ENCODE measurements around the gene GTF3C2. TPM values are rescaled to one million over a fixed set of nuclear protein-coding genes. Genes with fewer than 3 reads are reported as not detected.

The GTF3C2 gene
- total RNA-seq, 1 experiment from 2014 or later = 85.4 TPM

DNA sequence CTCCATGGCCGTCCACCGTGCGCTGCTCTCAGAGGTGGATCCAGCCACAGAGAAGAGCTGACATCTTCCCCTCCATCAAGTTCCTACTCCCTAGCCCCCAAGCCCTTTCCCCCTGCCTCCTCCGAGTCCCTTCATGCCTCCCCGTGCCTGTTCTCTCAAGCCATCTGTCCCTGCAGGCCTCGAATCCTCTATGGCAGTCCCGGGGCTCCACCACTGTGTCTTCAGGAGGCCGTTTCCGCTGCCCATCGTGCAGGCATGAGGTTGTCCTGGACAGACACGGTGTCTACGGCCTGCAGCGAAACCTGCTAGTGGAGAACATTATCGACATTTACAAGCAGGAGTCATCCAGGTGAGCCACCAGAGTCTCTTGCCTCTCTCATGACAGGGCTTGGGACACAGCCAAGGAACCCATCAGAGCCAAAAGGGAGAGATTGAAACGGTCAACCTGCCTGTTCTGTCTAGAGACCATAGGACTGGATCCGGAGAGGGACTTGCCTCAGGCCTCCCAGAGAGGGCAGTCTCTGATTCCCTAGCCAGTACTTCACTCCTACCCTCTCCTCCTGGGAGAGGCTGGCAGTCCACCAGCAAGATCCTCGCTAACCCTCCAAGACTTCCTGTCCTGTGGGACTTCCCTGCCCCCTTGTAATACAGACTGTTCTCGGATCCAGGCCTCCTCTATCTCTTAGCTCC lies 58.0 kb downstream of the GTF3C2 start:
- Mint-ChIP-seq H3K4me3 (ENCODE audit: low read depth, unreplicated experiment) (no peak overlapping the region), H3K4me1 (ENCODE audit: low read depth, unreplicated experiment) (peaks cover 1% of the 10 kb centered on the region), H3K9me3 (ENCODE audit: low read depth, unreplicated experiment) (no peaks in the 10 kb centered on the region), H3K27ac (ENCODE audit: unreplicated experiment) (no peak overlapping the region), H3K36me3 (ENCODE audit: insufficient read depth, unreplicated experiment) (no peaks in the 10 kb centered on the region), H3K27me3 (ENCODE audit: unreplicated experiment) (peaks cover 13% of the 10 kb centered on the region)
- intact Hi-C loops (cut with micrococcal nuclease; ENCODE audit: unreplicated experiment) = no loop called here
- no peak for DNase-seq
- TF ChIP-seq CTCF (IDR thresholded peaks at IDR 0.05; ENCODE audit: unreplicated experiment) = no peak
- no TSS peak for BruUV-seq (replicated peaks)
- CTCF ChIA-PET = no interaction called here

GRCh38 chr2:27297195-27297594 lies 59.4 kb downstream of the GTF3C2 start:
- DNase-seq = no peak
- BruUV-seq (replicated peaks) = no TSS peak
- TF ChIP-seq CTCF (IDR thresholded peaks at IDR 0.05; ENCODE audit: unreplicated experiment) = no peak
- Mint-ChIP-seq H3K4me3 (ENCODE audit: low read depth, unreplicated experiment) (no peak overlapping the region), H3K36me3 (ENCODE audit: insufficient read depth, unreplicated experiment) (no peaks in the 10 kb centered on the region), H3K27ac (ENCODE audit: unreplicated experiment) (no peak overlapping the region), H3K27me3 (ENCODE audit: unreplicated experiment) (peaks cover 13% of the 10 kb centered on the region), H3K9me3 (ENCODE audit: low read depth, unreplicated experiment) (no peaks in the 10 kb centered on the region), H3K4me1 (ENCODE audit: low read depth, unreplicated experiment) (peaks cover 15% of the 10 kb centered on the region)
- intact Hi-C loops (cut with micrococcal nuclease; ENCODE audit: unreplicated experiment) = no loop called here
- CTCF ChIA-PET = interaction anchor here (0.6 to 0.7 kb wide), 3 partner anchors 17 to 134 kb away, joined by 3 read pairs; no protein-coding TSS in a partner anchor

- H3K27me3 Mint-ChIP-seq (ENCODE audit: unreplicated experiment) = peaks cover 13% of the 10 kb centered on the region
- peaks cover 21% of the 10 kb centered on the region for H3K4me1 Mint-ChIP-seq (ENCODE audit: low read depth, unreplicated experiment)
- DNase-seq = no peak
- BruUV-seq (replicated peaks) = no TSS peak
- CTCF ChIA-PET = interaction anchor here (0.6 to 0.7 kb wide), 2 partner anchors 17 to 73 kb away, joined by 3 read pairs; no protein-coding TSS in a partner anchor
- no peak overlapping the region for H3K27ac Mint-ChIP-seq (ENCODE audit: unreplicated experiment)
- intact Hi-C loops (cut with micrococcal nuclease; ENCODE audit: unreplicated experiment) = no loop called here
- no peak for TF ChIP-seq CTCF (IDR thresholded peaks at IDR 0.05; ENCODE audit: unreplicated experiment)
- no peak overlapping the region for H3K4me3 Mint-ChIP-seq (ENCODE audit: low read depth, unreplicated experiment)
- no peaks in the 10 kb centered on the region for H3K9me3 Mint-ChIP-seq (ENCODE audit: low read depth, unreplicated experiment)
- no peaks in the 10 kb centered on the region for H3K36me3 Mint-ChIP-seq (ENCODE audit: insufficient read depth, unreplicated experiment)
These were observed 60.1 kb downstream of the GTF3C2 start for GRCh38 chr2:27296481-27296880.

GRCh38 chr2:27294928-27295327 lies 61.6 kb downstream of the GTF3C2 start:
- intact Hi-C loops (cut with micrococcal nuclease; ENCODE audit: unreplicated experiment) = no loop called here
- BruUV-seq (replicated peaks) = no TSS peak
- CTCF ChIA-PET = no interaction called here
- Mint-ChIP-seq H3K4me3 (ENCODE audit: low read depth, unreplicated experiment) (no peak overlapping the region), H3K9me3 (ENCODE audit: low read depth, unreplicated experiment) (no peaks in the 10 kb centered on the region), H3K4me1 (ENCODE audit: low read depth, unreplicated experiment) (peaks cover 23% of the 10 kb centered on the region), H3K27me3 (ENCODE audit: unreplicated experiment) (peaks cover 13% of the 10 kb centered on the region), H3K36me3 (ENCODE audit: insufficient read depth, unreplicated experiment) (no peaks in the 10 kb centered on the region), H3K27ac (ENCODE audit: unreplicated experiment) (no peak overlapping the region)
- no peak for DNase-seq
- TF ChIP-seq CTCF (IDR thresholded peaks at IDR 0.05; ENCODE audit: unreplicated experiment) = no peak

Measured in Calu3 (cell line).